ENCODE results near the gene EGLN3. TPM values are rescaled to one million over a fixed set of nuclear protein-coding genes. Genes with fewer than 3 reads are reported as not detected.

EGLN3 gene
- total and polyA plus RNA-seq, 2 of the 13 experiments (the other 11 are each of a cell fraction or from before 2014, with no cell fraction given) = 0.18 to 27.3 TPM

- TF ChIP-seq TBP (CRISPR knock-in tag; IDR thresholded peaks at IDR 0.05) (0 out of 2 replicates have a peak, but pooled peaks have one; percentile 48), TBL1XR1 (IDR thresholded peaks at IDR 0.05; ENCODE audit: borderline replicate concordance, low read length, partially characterized antibody) (peak; percentile 89), NR2F1 (CRISPR knock-in tag; IDR thresholded peaks at IDR 0.05) (peak; percentile 84), RBM39 (IDR thresholded peaks at IDR 0.05; ENCODE audit: low read depth, low read length, poor library complexity, severe bottlenecking) (no peak), BCL6 (CRISPR knock-in tag; IDR thresholded peaks at IDR 0.05) (peak; percentile 84), ZNF230 (CRISPR knock-in tag; IDR thresholded peaks at IDR 0.05) (no peak), TARDBP (CRISPR knock-in tag; IDR thresholded peaks at IDR 0.05) (peak; percentile 64; the same call in 1 of the 2 replicates), ZFP1 (CRISPR knock-in tag; IDR thresholded peaks at IDR 0.05) (peak; percentile 94), E2F5 (CRISPR knock-in tag; conservative IDR thresholded peaks at IDR 0.05) (no peak), CREB1 (IDR thresholded peaks at IDR 0.05) (no peak), CREB1 (CRISPR knock-in tag; IDR thresholded peaks at IDR 0.05) (no peak), TGIF2 (CRISPR knock-in tag; IDR thresholded peaks at IDR 0.05) (no peak), ZNF670 (CRISPR knock-in tag; IDR thresholded peaks at IDR 0.05; ENCODE audit: borderline replicate concordance) (peak; percentile 97), MIER3 (CRISPR knock-in tag; IDR thresholded peaks at IDR 0.05; ENCODE audit: borderline replicate concordance) (peak; percentile 94)
- TF ChIP-seq, protein P1, sequence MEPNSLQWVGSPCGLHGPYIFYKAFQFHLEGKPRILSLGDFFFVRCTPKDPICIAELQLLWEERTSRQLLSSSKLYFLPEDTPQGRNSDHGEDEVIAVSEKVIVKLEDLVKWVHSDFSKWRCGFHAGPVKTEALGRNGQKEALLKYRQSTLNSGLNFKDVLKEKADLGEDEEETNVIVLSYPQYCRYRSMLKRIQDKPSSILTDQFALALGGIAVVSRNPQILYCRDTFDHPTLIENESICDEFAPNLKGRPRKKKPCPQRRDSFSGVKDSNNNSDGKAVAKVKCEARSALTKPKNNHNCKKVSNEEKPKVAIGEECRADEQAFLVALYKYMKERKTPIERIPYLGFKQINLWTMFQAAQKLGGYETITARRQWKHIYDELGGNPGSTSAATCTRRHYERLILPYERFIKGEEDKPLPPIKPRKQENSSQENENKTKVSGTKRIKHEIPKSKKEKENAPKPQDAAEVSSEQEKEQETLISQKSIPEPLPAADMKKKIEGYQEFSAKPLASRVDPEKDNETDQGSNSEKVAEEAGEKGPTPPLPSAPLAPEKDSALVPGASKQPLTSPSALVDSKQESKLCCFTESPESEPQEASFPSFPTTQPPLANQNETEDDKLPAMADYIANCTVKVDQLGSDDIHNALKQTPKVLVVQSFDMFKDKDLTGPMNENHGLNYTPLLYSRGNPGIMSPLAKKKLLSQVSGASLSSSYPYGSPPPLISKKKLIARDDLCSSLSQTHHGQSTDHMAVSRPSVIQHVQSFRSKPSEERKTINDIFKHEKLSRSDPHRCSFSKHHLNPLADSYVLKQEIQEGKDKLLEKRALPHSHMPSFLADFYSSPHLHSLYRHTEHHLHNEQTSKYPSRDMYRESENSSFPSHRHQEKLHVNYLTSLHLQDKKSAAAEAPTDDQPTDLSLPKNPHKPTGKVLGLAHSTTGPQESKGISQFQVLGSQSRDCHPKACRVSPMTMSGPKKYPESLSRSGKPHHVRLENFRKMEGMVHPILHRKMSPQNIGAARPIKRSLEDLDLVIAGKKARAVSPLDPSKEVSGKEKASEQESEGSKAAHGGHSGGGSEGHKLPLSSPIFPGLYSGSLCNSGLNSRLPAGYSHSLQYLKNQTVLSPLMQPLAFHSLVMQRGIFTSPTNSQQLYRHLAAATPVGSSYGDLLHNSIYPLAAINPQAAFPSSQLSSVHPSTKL (CRISPR knock-in tag; IDR thresholded peaks at IDR 0.05) = peak; percentile 99
- TF ChIP-seq, protein P2, sequence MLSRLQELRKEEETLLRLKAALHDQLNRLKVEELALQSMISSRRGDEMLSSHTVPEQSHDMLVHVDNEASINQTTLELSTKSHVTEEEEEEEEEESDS (CRISPR knock-in tag; IDR thresholded peaks at IDR 0.05; ENCODE audit: borderline replicate concordance) = no peak
- TF ChIP-seq, protein P3, sequence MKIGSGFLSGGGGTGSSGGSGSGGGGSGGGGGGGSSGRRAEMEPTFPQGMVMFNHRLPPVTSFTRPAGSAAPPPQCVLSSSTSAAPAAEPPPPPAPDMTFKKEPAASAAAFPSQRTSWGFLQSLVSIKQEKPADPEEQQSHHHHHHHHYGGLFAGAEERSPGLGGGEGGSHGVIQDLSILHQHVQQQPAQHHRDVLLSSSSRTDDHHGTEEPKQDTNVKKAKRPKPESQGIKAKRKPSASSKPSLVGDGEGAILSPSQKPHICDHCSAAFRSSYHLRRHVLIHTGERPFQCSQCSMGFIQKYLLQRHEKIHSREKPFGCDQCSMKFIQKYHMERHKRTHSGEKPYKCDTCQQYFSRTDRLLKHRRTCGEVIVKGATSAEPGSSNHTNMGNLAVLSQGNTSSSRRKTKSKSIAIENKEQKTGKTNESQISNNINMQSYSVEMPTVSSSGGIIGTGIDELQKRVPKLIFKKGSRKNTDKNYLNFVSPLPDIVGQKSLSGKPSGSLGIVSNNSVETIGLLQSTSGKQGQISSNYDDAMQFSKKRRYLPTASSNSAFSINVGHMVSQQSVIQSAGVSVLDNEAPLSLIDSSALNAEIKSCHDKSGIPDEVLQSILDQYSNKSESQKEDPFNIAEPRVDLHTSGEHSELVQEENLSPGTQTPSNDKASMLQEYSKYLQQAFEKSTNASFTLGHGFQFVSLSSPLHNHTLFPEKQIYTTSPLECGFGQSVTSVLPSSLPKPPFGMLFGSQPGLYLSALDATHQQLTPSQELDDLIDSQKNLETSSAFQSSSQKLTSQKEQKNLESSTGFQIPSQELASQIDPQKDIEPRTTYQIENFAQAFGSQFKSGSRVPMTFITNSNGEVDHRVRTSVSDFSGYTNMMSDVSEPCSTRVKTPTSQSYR (CRISPR knock-in tag; IDR thresholded peaks at IDR 0.05; ENCODE audit: borderline replicate concordance) = peak; percentile 67
These were observed 41.3 kb downstream of the EGLN3 start (continued) for GRCh38 chr14:33909380-33910084.
